Activated naive CD8-positive, alpha-beta T cell treated with anti-CD3 and anti-CD28 coated beads, Interleukin-2, amount 10 ng/mL, durations not matched to agents 7 days and 5 days (primary cell): Measurements from ENCODE around the gene DEAF1. TPM values are rescaled to one million over a fixed set of nuclear protein-coding genes. Genes with fewer than 3 reads are reported as not detected.
A peak's percentile ranks its signal among the peaks of the same experiment; 100 is the strongest.

ENCODE experiments used
- ATAC-seq: fragments of 150-1000 bp; cut with Tn5 transposase; one replicate; pipeline ENCODE4 v1.10.0; 2021; ENCODE audit warnings: low read depth, moderate library complexity
- POLR2A ChIA-PET: fragments of 350-600 bp; sonication (Branson Sonifier 250); formaldehyde crosslinking; loops from one replicate; lab custom pipeline; 2021; ENCODE audit warnings: antibody characterized with exemption; lab: Charles Lee
- DNase-seq: peaks from one replicate; pipeline ENCODE4 v3.0.0; 2021
- H3K27ac Mint-ChIP-seq: one replicate; pipeline ENCODE4 v1.8.0; 2022; ENCODE audit warnings: mild to moderate bottlenecking, mixed read lengths
- H3K27me3 Mint-ChIP-seq: one replicate; pipeline ENCODE4 v1.8.0; 2022; ENCODE audit warnings: mild to moderate bottlenecking, moderate library complexity, mixed read lengths
- H3K36me3 Mint-ChIP-seq: one replicate; pipeline ENCODE4 v1.8.0; 2021; ENCODE audit warnings: mild to moderate bottlenecking, mixed read lengths
- H3K4me1 Mint-ChIP-seq: one replicate; pipeline ENCODE4 v1.8.0; 2021; ENCODE audit warnings: mixed read lengths
- H3K4me3 Mint-ChIP-seq: one replicate; pipeline ENCODE4 v1.8.0; 2022; ENCODE audit warnings: mild to moderate bottlenecking, moderate library complexity, mixed read lengths
- H3K9me3 Mint-ChIP-seq: one replicate; pipeline ENCODE4 v1.8.0; 2021; ENCODE audit warnings: mixed read lengths
- total RNA-seq, 2 experiments: library from RNA; stranded (reverse); gene quantifications; one replicate each; pipeline ENCODE4 v1.2.3, GENCODE V29; 2021

DEAF1 gene
- total RNA-seq, 2 experiments from 2014 or later, result 33.1 to 36.0 TPM

DNA sequence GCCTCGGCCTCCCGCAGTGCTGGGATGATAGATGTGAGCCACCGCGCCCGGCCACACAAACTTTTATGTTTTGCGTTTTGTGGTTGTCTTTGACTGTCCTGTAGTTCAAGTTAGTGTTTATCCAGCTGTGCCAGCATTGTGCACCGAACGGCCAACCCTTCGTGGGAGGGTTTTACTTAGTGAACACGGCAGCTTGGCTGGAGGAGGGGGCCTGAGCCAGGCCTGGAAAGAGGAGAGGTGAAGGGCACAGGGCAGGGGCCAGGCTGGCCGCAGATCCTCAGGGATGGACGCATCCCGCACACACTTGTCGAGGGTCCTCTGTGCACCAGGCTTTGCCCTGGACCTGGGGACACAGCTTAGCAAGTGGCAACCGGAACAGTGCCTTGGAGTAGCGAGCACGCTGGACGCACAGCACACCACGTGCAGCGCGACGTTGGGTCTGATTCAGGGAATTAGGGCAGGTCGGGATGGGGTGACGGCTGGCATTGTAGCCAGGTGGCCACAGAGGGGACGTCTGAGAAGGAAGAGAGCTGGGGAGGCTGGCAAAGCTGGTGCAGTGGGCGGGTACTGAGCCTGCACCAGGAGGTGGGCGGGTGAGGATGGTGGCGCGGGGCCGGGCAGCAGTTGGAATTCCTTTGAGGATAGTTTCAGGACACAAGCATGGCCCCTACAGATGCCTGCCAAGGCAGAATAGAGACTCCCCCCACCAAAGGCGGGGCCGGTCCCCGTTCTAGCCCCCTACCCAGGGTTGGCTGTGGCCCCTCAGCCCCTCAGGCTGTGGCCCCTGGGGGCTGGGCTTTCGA is 24.4 kb upstream of the DEAF1 start:
- Mint-ChIP-seq H3K4me3 (peak overlapping the region; percentile 51), H3K27me3 (peaks cover 25% of the 10 kb centered on the region), H3K36me3 (peaks cover 2% of the 10 kb centered on the region), H3K4me1 (peaks cover 11% of the 10 kb centered on the region), H3K9me3 (peaks cover 5% of the 10 kb centered on the region), H3K27ac (no peak overlapping the region)
- DNase-seq (no peak), ATAC-seq (no peak)
- POLR2A ChIA-PET, result interaction anchor here (0.8 to 5.5 kb wide), 3 partner anchors 24 to 164 kb away, joined by 3 to 26 read pairs (median 7); partner anchors contain the start of genes DEAF1, LMNTD2 and TMEM80

DNA sequence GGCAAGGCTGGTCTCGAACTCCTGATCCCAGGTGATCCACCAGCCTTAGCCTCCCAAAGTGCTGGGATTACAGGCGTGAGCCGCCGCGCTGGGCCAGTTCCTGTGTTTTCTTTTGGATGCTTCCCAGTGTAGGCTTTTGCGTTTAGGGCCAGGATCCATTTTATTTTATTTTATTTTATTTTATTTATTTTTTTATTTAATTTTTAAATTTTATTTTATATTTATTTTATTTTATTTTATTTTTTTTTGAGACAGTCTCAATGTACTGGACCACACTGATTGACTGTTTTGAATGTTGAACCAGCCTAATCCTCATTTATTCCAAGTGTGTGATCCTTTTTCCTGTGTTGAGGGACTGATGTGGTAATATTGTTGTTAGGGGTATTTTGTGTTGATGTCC is 19.4 kb upstream of the DEAF1 start:
- Mint-ChIP-seq H3K27ac (no peak overlapping the region), H3K27me3 (peaks cover 17% of the 10 kb centered on the region), H3K4me3 (no peak overlapping the region), H3K9me3 (peaks cover 5% of the 10 kb centered on the region), H3K36me3 (peaks cover 2% of the 10 kb centered on the region), H3K4me1 (peaks cover 10% of the 10 kb centered on the region)
- DNase-seq, result no peak
- POLR2A ChIA-PET, result interaction anchor here (0.7 kb wide), 1 partner anchor 8 kb away, joined by 4 read pairs; no protein-coding TSS in a partner anchor
- ATAC-seq, result no peak

DNA sequence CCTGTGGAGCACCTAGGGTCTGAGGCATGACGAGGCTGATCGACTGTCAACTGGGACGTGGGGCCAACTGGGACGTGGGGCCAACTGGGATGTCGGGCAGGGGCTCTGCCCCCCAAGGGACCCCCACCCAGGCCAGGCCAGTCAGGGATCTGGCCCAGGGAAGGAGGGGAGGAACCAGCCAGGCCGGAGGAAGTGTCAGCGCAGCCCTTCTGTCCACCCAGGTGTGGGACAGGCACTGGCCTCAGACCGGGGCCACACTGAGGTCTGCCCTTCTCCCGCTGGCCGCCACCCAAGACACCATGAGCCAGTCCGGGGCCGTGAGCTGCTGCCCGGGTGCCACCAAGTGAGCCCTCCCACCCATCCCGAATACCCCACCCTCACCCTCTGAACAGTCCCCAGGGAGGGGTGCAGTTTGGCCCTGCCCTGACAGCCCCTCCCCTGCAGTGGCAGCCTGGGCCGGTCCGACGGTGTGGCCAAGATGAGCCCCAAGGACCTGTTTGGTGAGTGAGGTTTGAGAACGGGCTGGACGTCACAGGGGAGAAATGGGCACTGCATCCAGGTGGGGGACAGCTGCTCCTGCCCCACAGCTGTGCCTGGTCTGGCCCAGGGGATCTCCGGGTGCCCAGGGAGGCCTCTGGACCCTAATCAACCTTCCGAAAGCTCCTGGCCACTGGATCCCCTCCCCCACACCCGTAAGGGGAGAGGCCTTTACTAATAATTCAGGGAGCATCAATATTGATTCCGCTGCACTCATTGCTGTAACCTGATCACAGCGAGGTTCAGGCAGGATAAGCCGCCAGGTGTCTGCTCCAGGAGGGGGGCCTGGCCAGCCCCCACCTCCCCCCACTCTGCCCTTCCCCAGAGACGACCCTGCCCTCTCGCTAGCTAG is 14.3 kb upstream of the DEAF1 start:
- peaks cover 12% of the 10 kb centered on the region for H3K27me3 Mint-ChIP-seq
- H3K27ac Mint-ChIP-seq, result no peak overlapping the region
- POLR2A ChIA-PET, result interaction anchor here (0.5 to 0.7 kb wide), 2 partner anchors 55 to 69 kb away, joined by 4 to 5 read pairs; no protein-coding TSS in a partner anchor
- peaks cover 11% of the 10 kb centered on the region for H3K4me1 Mint-ChIP-seq
- ATAC-seq (no peak), DNase-seq (no peak)
- no peaks in the 10 kb centered on the region for H3K9me3 Mint-ChIP-seq
- no peak overlapping the region for H3K4me3 Mint-ChIP-seq
- no peaks in the 10 kb centered on the region for H3K36me3 Mint-ChIP-seq

DNA sequence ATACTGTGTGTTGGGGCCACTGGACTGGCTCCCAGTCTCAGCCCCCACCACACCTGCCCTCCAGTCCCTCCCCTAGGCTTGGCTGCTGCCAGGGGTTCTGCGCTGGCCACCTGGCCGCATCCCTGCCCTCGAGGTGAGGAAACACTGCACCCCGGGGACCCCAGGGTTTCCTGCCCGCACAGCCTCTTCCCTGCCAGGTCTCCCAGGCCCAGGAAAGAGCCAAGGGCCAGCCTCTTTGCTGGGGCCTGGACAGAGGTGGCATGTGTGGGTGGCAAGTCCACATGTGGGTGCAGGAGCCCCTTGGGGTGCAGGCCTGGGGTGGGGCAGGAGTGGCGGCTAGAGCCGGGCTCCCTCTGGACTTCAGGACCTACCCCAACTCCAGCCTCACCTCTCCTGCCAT is 13.5 kb upstream of the DEAF1 start:
- H3K9me3 Mint-ChIP-seq, result no peaks in the 10 kb centered on the region
- ATAC-seq (no peak), DNase-seq (no peak)
- H3K4me1 Mint-ChIP-seq, result peaks cover 11% of the 10 kb centered on the region
- peaks cover 12% of the 10 kb centered on the region for H3K27me3 Mint-ChIP-seq
- H3K4me3 Mint-ChIP-seq, result no peak overlapping the region
- no peak overlapping the region for H3K27ac Mint-ChIP-seq
- POLR2A ChIA-PET, result interaction anchor here (0.7 kb wide), 1 partner anchor 54 kb away, joined by 5 read pairs; no protein-coding TSS in a partner anchor
- no peaks in the 10 kb centered on the region for H3K36me3 Mint-ChIP-seq

DNA sequence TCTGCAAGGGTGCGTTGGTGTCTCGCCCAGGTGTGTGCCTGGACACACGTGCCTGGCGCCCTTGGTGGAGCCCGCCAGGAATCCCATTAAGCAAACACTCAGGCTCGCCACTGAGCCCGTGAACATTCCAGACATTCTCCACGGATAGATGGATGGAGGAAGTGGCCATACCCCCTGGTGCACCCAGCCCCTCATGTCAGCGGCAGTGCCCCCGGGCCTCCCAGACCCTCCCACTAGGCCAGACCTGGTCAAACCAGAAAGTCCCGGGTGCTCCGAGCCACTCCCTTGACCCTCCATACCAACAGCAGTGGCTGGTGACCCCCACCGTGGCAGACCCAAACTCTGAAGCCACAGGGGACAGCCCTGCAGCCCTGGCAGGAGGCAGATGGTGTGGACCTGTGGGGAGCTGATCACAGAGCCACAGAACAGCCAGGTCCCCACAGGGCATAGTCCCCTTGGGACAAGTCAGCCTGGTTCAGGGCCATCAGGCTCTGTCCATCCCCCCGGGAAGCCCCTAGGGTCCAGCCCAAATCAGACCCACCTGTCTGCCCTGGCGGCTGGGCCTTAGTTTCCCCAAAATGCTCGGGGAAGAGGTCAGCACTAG is 12.9 kb upstream of the DEAF1 start:
- H3K9me3 Mint-ChIP-seq, result no peaks in the 10 kb centered on the region
- H3K4me3 Mint-ChIP-seq, result no peak overlapping the region
- ATAC-seq (no peak), DNase-seq (no peak)
- H3K36me3 Mint-ChIP-seq, result no peaks in the 10 kb centered on the region
- peaks cover 12% of the 10 kb centered on the region for H3K27me3 Mint-ChIP-seq
- POLR2A ChIA-PET, result no interaction called here
- peaks cover 11% of the 10 kb centered on the region for H3K4me1 Mint-ChIP-seq
- no peak overlapping the region for H3K27ac Mint-ChIP-seq

- Mint-ChIP-seq H3K9me3 (no peaks in the 10 kb centered on the region), H3K4me3 (peak overlapping the region; percentile 19), H3K27me3 (peaks cover 12% of the 10 kb centered on the region), H3K36me3 (no peaks in the 10 kb centered on the region), H3K27ac (no peak overlapping the region), H3K4me1 (peaks cover 11% of the 10 kb centered on the region)
- POLR2A ChIA-PET, result interaction anchor here (0.5 to 1.5 kb wide), 4 partner anchors 10 to 117 kb away, joined by 3 to 5 read pairs (median 3); no protein-coding TSS in a partner anchor
- ATAC-seq (no peak), DNase-seq (no peak)
Observed at GRCh38 chr11:706957-707816, 12.2 kb upstream of the DEAF1 start.

GRCh38 chr11:706439-706956 is 11.5 kb upstream of the DEAF1 start:
- peaks cover 11% of the 10 kb centered on the region for H3K4me1 Mint-ChIP-seq

GRCh38 chr11:705646-706438 is 10.8 kb upstream of the DEAF1 start, which contains the start of gene EPS8L2:
TSS of gene EPS8L2 (plus strand) at chr11:706231. CDS start at chr11:709408, 3,177 bp downstream.
- ATAC-seq, result peak; percentile 55
- H3K9me3 Mint-ChIP-seq, result no peaks in the 10 kb centered on the region
- DNase-seq, result no peak
- H3K4me1 Mint-ChIP-seq, result peaks cover 7% of the 10 kb centered on the region
- peak within 1 kb of the TSS; percentile 25 for H3K4me3 Mint-ChIP-seq
- POLR2A ChIA-PET, result interaction anchor here (0.6 to 2.0 kb wide), 7 partner anchors 9 to 119 kb away, joined by 3 to 7 read pairs (median 3); partner anchors contain the start of genes DEAF1 and TMEM80
- H3K27me3 Mint-ChIP-seq, result peaks cover 8% of the 10 kb centered on the region
- H3K27ac Mint-ChIP-seq, result peak within 1 kb of the TSS; percentile 61
- H3K36me3 Mint-ChIP-seq, result peaks cover 3% of the 10 kb centered on the region

More at GRCh38 chr11:706439-706956, 11.5 kb upstream of the DEAF1 start:
- Mint-ChIP-seq H3K9me3 (no peaks in the 10 kb centered on the region), H3K27ac (no peak overlapping the region), H3K36me3 (no peaks in the 10 kb centered on the region), H3K4me3 (no peak overlapping the region), H3K27me3 (peaks cover 12% of the 10 kb centered on the region)
- no peak for ATAC-seq
- DNase-seq, result no peak
- POLR2A ChIA-PET, result interaction anchor here (0.6 to 1.5 kb wide), 4 partner anchors 8 to 118 kb away, joined by 3 to 5 read pairs (median 4); no protein-coding TSS in a partner anchor

DNA sequence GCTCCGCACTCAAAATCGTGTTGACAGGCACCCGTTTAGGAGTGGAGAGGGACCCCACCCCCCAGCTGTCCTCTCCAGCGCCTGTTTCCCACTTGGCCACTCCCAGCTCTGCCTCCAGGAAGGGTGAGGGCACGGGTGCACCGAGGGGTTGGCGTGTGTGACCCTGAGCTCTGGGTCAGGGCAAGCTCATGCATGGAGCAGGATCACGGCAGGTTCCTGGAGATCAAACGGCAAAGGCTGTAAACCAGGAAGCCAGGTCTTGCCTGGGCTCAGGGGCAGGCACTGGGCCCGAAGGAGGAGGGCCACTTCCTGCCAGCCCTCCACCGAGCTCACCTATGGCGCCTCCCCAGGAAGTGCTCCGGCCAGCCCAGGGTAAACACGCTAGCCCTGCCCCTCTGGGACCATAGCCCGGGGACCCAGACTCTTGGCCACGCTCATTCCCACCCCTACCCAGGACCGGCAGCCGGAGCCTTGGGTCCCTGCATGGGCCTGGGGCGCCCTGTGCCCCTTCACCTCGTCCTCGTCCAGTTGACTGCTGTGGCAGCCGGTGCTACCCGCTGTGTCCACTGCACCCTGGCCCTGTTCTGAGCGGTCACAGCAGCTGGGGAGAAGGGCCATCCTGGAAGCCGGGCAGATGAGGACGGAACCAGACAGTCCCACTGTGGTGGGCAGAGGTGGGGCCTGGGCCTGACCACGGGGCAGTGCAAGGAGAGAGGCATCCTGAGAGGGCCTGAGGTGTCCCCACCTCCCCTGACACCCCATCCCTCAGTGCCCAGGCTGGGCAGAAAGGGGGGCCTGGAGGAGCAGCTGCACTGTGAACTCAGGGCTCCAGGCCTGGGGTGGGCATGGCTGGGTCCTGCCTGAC is 10.0 kb upstream of the DEAF1 start:
- H3K27ac Mint-ChIP-seq, result peak overlapping the region; percentile 61
- peaks cover 3% of the 10 kb centered on the region for H3K4me1 Mint-ChIP-seq
- ATAC-seq, result peak; percentile 50
- peak overlapping the region; percentile 25 for H3K4me3 Mint-ChIP-seq
- H3K36me3 Mint-ChIP-seq, result peaks cover 3% of the 10 kb centered on the region
- no peak for DNase-seq
- no peaks in the 10 kb centered on the region for H3K9me3 Mint-ChIP-seq
- POLR2A ChIA-PET, result interaction anchor here (0.6 to 2.0 kb wide), 3 partner anchors 8 to 14 kb away, joined by 3 to 7 read pairs (median 3); partner anchors contain the start of genes DEAF1 and TMEM80
- peaks cover 8% of the 10 kb centered on the region for H3K27me3 Mint-ChIP-seq

GRCh38 chr11:704228-704674 is 9.2 kb upstream of the DEAF1 start:
- Mint-ChIP-seq H3K4me3 (no peak overlapping the region), H3K36me3 (peaks cover 3% of the 10 kb centered on the region), H3K9me3 (no peaks in the 10 kb centered on the region), H3K4me1 (peaks cover 3% of the 10 kb centered on the region), H3K27me3 (peaks cover 8% of the 10 kb centered on the region), H3K27ac (no peak overlapping the region)
- POLR2A ChIA-PET, result interaction anchor here (0.5 to 2.0 kb wide), 3 partner anchors 8 to 158 kb away, joined by 3 to 7 read pairs (median 3); partner anchors contain the start of genes DEAF1 and TMEM80
- ATAC-seq (no peak), DNase-seq (no peak)
